PC-9 (cell line): ENCODE measurements around the gene SFMBT2. TPM values are rescaled to one million over a fixed set of nuclear protein-coding genes. Genes with fewer than 3 reads are reported as not detected.

Source experiments
- BruUV-seq: library from RNA; stranded (reverse); fragments of 400-500 nt; replicated peaks from 2 replicates; lab custom pipeline; 2021; lab: Mats Ljungman, UMichigan
- CTCF ChIA-PET: fragments of 300-600 bp; sonication (Branson Sonifier 250); formaldehyde crosslinking; loops from one replicate; lab custom pipeline; 2022; ENCODE audit warnings: antibody characterized with exemption; lab: Charles Lee
- POLR2A ChIA-PET: fragments of 300-600 bp; sonication (Branson Sonifier 250); formaldehyde crosslinking; loops from one replicate; lab custom pipeline; 2022; ENCODE audit warnings: antibody characterized with exemption; ENCODE audit not compliant: unreplicated experiment; lab: Charles Lee
- DNase-seq, 2 experiments: peaks; one replicate each; pipeline versions ENCODE4 v3.0.0 to v3.0.0-alpha.2; 2015 to 2022; ENCODE audit warnings: mixed read lengths in 1 of 2
- H2AFZ ChIP-seq: fragments of 200-600 bp; sonication (generic); 2 replicates; pipeline ENCODE4 v1.8.1; 2017; ENCODE audit warnings: antibody characterized with exemption
- H3F3A ChIP-seq: fragments of 200-600 bp; sonication (generic); 2 replicates; pipeline ENCODE4 v1.8.1; 2017; ENCODE audit warnings: antibody characterized with exemption, mild to moderate bottlenecking, low read depth; ENCODE audit not compliant: insufficient read depth
- H3K27ac ChIP-seq: fragments of 200-600 bp; sonication (generic); 2 replicates; pipeline ENCODE4 v1.6.1; 2016; ENCODE audit warnings: mixed run types
- H3K27me3 ChIP-seq: fragments of 200-600 bp; sonication (generic); 2 replicates; pipeline ENCODE4 v1.6.1; 2016; ENCODE audit warnings: low read depth, mixed run types; ENCODE audit not compliant: insufficient read depth
- H3K36me3 ChIP-seq: fragments of 200-600 bp; sonication (generic); 2 replicates; pipeline ENCODE4 v1.6.1; 2016; ENCODE audit warnings: low read depth, mixed run types
- H3K4me1 ChIP-seq: fragments of 200-600 bp; sonication (generic); replicated peaks from 2 replicates; pipeline ENCODE4 v1.6.1; 2016; ENCODE audit warnings: mixed run types; ENCODE audit not compliant: insufficient read depth
- H3K4me2 ChIP-seq: fragments of 200-600 bp; sonication (generic); 2 replicates; pipeline ENCODE4 v1.6.1; 2017; ENCODE audit warnings: mixed run types
- H3K4me3 ChIP-seq: fragments of 200-600 bp; sonication (generic); 2 replicates; pipeline ENCODE4 v1.6.1; 2016; ENCODE audit warnings: mixed run types
- H3K79me2 ChIP-seq: fragments of 200-600 bp; sonication (generic); 2 replicates; pipeline ENCODE4 v1.6.1; 2017; ENCODE audit warnings: low read depth, mixed run types
- H3K9me2 ChIP-seq: fragments of 200-600 bp; sonication (generic); 2 replicates; pipeline ENCODE4 v1.8.1; 2017; ENCODE audit warnings: mild to moderate bottlenecking; ENCODE audit not compliant: insufficient read depth
- H3K9me3 ChIP-seq: fragments of 200-600 bp; sonication (generic); 2 replicates; pipeline ENCODE4 v1.8.1; 2016; ENCODE audit warnings: low read depth; ENCODE audit not compliant: insufficient read depth
- H4K20me1 ChIP-seq: fragments of 200-600 bp; sonication (generic); 2 replicates; pipeline ENCODE4 v1.8.1; 2017; ENCODE audit not compliant: insufficient read depth
- CTCF ChIP-seq: fragments of 200-600 bp; sonication (generic); conservative IDR thresholded peaks from 2 replicates; pipeline ENCODE4 v1.6.1; 2017; ENCODE audit warnings: mixed run types, antibody characterized with exemption, mild to moderate bottlenecking, moderate library complexity
- EZH2 ChIP-seq: fragments of 200-600 bp; sonication (generic); IDR thresholded peaks from 2 replicates; pipeline ENCODE4 v1.8.0; 2017; ENCODE audit warnings: antibody characterized with exemption, low read depth
- intact Hi-C: fragments of 100-400 bp; cut with micrococcal nuclease; formaldehyde crosslinking; loops from one replicate; pipeline ENCODE4 v1.10.0; 2022; ENCODE audit not compliant: unreplicated experiment
- total RNA-seq: library from RNA; stranded (reverse); gene quantifications from 2 replicates; pipeline ENCODE4 v1.2.3, GENCODE V29; 2021

Gene SFMBT2
- total RNA-seq, 1 experiment from 2014 or later: 0.07 TPM

- Histone ChIP-seq H3K4me2 (no peak overlapping the region), H3K27ac (no peak overlapping the region), H3F3A (no peaks in the 10 kb centered on the region), H3K36me3 (no peaks in the 10 kb centered on the region), H3K4me1 (no peaks in the 10 kb centered on the region), H4K20me1 (no peaks in the 10 kb centered on the region), H3K9me3 (no peaks in the 10 kb centered on the region), H3K4me3 (no peak overlapping the region), H2AFZ (no peak overlapping the region), H3K79me2 (no peaks in the 10 kb centered on the region), H3K27me3 (peaks cover 23% of the 10 kb centered on the region), H3K9me2 (no peaks in the 10 kb centered on the region)
- no TSS peak for BruUV-seq
- no peak for DNase-seq
- POLR2A ChIA-PET: no interaction called here
- TF ChIP-seq CTCF (no peak), EZH2 (no peak)
- CTCF ChIA-PET: no interaction called here
- intact Hi-C loops: no loop called here
Measured at GRCh38 chr10:7157091-7157490, 253.7 kb downstream of the SFMBT2 start.

- H3K4me1 ChIP-seq: no peaks in the 10 kb centered on the region
- no peak overlapping the region for H3K4me2 ChIP-seq
- no peak overlapping the region for H3K4me3 ChIP-seq
- no peaks in the 10 kb centered on the region for H3F3A ChIP-seq
- no peak overlapping the region for H3K27ac ChIP-seq
- no peaks in the 10 kb centered on the region for H3K9me3 ChIP-seq
- no peak for DNase-seq
- no peaks in the 10 kb centered on the region for H4K20me1 ChIP-seq
- POLR2A ChIA-PET: no interaction called here
- CTCF ChIA-PET: no interaction called here
- no peaks in the 10 kb centered on the region for H3K9me2 ChIP-seq
- no peaks in the 10 kb centered on the region for H3K79me2 ChIP-seq
- no peaks in the 10 kb centered on the region for H3K36me3 ChIP-seq
- no TSS peak for BruUV-seq
- TF ChIP-seq CTCF (no peak), EZH2 (no peak)
- intact Hi-C loops: no loop called here
- peaks cover under 1% of the 10 kb centered on the region; the same call in 1 of the 2 replicates for H3K27me3 ChIP-seq
- H2AFZ ChIP-seq: no peak overlapping the region
Measured at GRCh38 chr10:7153750-7154149, 257.1 kb downstream of the SFMBT2 start.

GRCh38 chr10:7152982-7153381 lies 257.9 kb downstream of the SFMBT2 start:
- POLR2A ChIA-PET: no interaction called here
- intact Hi-C loops: no loop called here

More at GRCh38 chr10:7152982-7153381, 257.9 kb downstream of the SFMBT2 start:
- CTCF ChIA-PET: interaction anchor here (0.6 kb wide), 1 partner anchor 359 kb away, joined by 4 read pairs; no protein-coding TSS in a partner anchor
- no peaks in the 10 kb centered on the region for H3K79me2 ChIP-seq
- H3K4me2 ChIP-seq: no peak overlapping the region
- no peak overlapping the region for H3K4me3 ChIP-seq
- no peaks in the 10 kb centered on the region for H3K9me2 ChIP-seq
- H3K27me3 ChIP-seq: no peaks in the 10 kb centered on the region
- no peak overlapping the region for H2AFZ ChIP-seq
- DNase-seq: no peak
- TF ChIP-seq EZH2 (no peak), CTCF (no peak)
- no peaks in the 10 kb centered on the region for H4K20me1 ChIP-seq
- H3F3A ChIP-seq: no peaks in the 10 kb centered on the region
- no peaks in the 10 kb centered on the region for H3K36me3 ChIP-seq
- BruUV-seq: no TSS peak
- H3K27ac ChIP-seq: no peak overlapping the region
- no peaks in the 10 kb centered on the region for H3K4me1 ChIP-seq
- H3K9me3 ChIP-seq: no peaks in the 10 kb centered on the region
